Vagina (tissue), 2 donors: ENCODE data around the gene ZNHIT2. TPM values are rescaled to one million over a fixed set of nuclear protein-coding genes. Genes with fewer than 3 reads are reported as not detected.
"Not testable (repeated sequence)": the region's sequence is repeated elsewhere in the genome, so short reads cannot be mapped to it uniquely, and the experiment has no call there.

Experiments
- DNase-seq, 2 donors: peaks; one replicate each; pipeline ENCODE4 v3.0.0-alpha.2; 2017; ENCODE audit errors: extremely low spot score in 2 of 2
- H3K27ac ChIP-seq: fragments of 200-600 bp; sonication (generic); one replicate; pipeline ENCODE4 v1.5.1; 2019
- H3K27me3 ChIP-seq: fragments of 200-600 bp; sonication (generic); one replicate; pipeline ENCODE4 v1.5.1; 2019
- H3K36me3 ChIP-seq, 2 donors: fragments of 200-600 bp; sonication (generic); one replicate each; pipeline ENCODE4 v1.5.1; 2017 to 2019
- H3K4me1 ChIP-seq: fragments of 200-600 bp; sonication (generic); one replicate; pipeline ENCODE4 v1.5.1; 2019
- H3K4me3 ChIP-seq, 2 donors: fragments of 200-600 bp; sonication (generic); 1 replicate in 1 of 2; 2 replicates in 1 of 2; pipeline ENCODE4 v1.5.1; 2016 to 2019
- H3K9me3 ChIP-seq: fragments of 200-600 bp; sonication (generic); one replicate; pipeline ENCODE4 v1.5.1; 2019
- CTCF ChIP-seq, 3 experiments: fragments of 450-650 bp in 2 of 3; fragments of 200-600 bp in 1 of 3; sonication (generic) in 1 of 3; IDR thresholded peaks; one replicate each; pipeline ENCODE4 v1.5.1; 2017 to 2019; ENCODE audit warnings: antibody characterized with exemption in 3 of 3, mild to moderate bottlenecking in 2 of 3, moderate library complexity in 2 of 3
- POLR2A ChIP-seq, 2 donors: fragments of 450-650 bp; IDR thresholded peaks; one replicate each; pipeline ENCODE4 v1.6.1; 2017; ENCODE audit warnings: antibody characterized with exemption in 2 of 2, mild to moderate bottlenecking in 2 of 2, moderate library complexity in 2 of 2
- POLR2AphosphoS5 ChIP-seq, 2 donors: sonication (generic); formaldehyde crosslinking; IDR thresholded peaks; one replicate each; pipeline ENCODE4 v1.9.0; 2017; ENCODE audit warnings: antibody characterized with exemption in 2 of 2, mild to moderate bottlenecking in 2 of 2, low read depth in 1 of 2; ENCODE audit not compliant: insufficient read depth in 1 of 2
- intact Hi-C: fragments of 100-400 bp; cut with DNase I; formaldehyde crosslinking; loops from one replicate; pipeline ENCODE4 v1.15.1; 2023
- total RNA-seq: library from RNA; depleted of rRNA; stranded (reverse); fragments of >200 nt; gene quantifications from one replicate; pipeline ENCODE4 v1.2.3, GENCODE V29; 2016

The ZNHIT2 gene
- total RNA-seq, 1 donor from 2014 or later, result 15.7 TPM

DNA sequence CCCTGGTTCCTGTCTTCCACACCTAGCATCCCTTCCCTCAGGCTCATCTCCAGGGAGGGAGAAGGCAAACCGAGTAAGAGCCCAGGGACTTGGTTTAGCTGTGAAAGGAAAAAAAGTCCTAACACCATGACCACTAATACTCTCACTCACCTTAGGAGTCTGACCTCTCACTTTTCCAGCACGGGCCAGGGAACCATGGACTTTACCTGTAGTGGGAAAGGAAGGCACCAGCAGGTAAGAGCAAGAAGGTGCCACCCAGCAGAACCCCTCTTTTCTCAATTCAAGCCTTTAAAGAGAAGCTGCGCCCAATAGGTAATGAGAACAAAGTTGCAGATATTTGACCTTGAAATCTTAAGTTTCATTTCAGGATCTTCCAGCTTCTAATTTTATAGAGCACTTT lies 3.3 kb upstream of the ZNHIT2 start:
- H3K9me3 ChIP-seq, result no peaks in the 10 kb centered on the region
- H3K27me3 ChIP-seq, result no peaks in the 10 kb centered on the region
- H3K36me3 ChIP-seq, result peaks cover 0 to 37% of the 10 kb centered on the region in 2 donors
- DNase-seq, result no peak
- intact Hi-C loops, result loop anchor here (10.0 kb wide), 1 partner anchor 204 kb away; no protein-coding TSS in a partner anchor
- TF ChIP-seq POLR2A (IDR thresholded peaks at IDR 0.05), result no peak
- TF ChIP-seq CTCF (IDR thresholded peaks at IDR 0.05), result no peak
- TF ChIP-seq POLR2AphosphoS5 (IDR thresholded peaks at IDR 0.05; ENCODE audit: insufficient read depth in 1 of 2, low read depth in 1 of 2), result no peak
- H3K27ac ChIP-seq, result peak overlapping the region; percentile 84
- peak overlapping the region; percentile 85 to 91 for H3K4me3 ChIP-seq
- H3K4me1 ChIP-seq, result peaks cover 46% of the 10 kb centered on the region

- intact Hi-C loops, result loop anchor here (5.0 kb wide), 1 partner anchor 107 kb away; the partner anchor contains the start of gene ARL2
- Histone ChIP-seq H3K4me3 (no peak overlapping the region), H3K27ac (no peak overlapping the region), H3K27me3 (no peaks in the 10 kb centered on the region), H3K36me3 (peaks cover 0 to 27% of the 10 kb centered on the region in 2 donors), H3K9me3 (no peaks in the 10 kb centered on the region), H3K4me1 (peaks cover 49% of the 10 kb centered on the region)
- TF ChIP-seq CTCF (IDR thresholded peaks at IDR 0.05) (no peak), POLR2A (IDR thresholded peaks at IDR 0.05) (no peak), POLR2AphosphoS5 (IDR thresholded peaks at IDR 0.05; ENCODE audit: insufficient read depth in 1 of 2, low read depth in 1 of 2) (no peak)
- DNase-seq, result no peak
These were observed 2.1 kb upstream of the ZNHIT2 start for GRCh38 chr11:65119670-65119995.

DNA sequence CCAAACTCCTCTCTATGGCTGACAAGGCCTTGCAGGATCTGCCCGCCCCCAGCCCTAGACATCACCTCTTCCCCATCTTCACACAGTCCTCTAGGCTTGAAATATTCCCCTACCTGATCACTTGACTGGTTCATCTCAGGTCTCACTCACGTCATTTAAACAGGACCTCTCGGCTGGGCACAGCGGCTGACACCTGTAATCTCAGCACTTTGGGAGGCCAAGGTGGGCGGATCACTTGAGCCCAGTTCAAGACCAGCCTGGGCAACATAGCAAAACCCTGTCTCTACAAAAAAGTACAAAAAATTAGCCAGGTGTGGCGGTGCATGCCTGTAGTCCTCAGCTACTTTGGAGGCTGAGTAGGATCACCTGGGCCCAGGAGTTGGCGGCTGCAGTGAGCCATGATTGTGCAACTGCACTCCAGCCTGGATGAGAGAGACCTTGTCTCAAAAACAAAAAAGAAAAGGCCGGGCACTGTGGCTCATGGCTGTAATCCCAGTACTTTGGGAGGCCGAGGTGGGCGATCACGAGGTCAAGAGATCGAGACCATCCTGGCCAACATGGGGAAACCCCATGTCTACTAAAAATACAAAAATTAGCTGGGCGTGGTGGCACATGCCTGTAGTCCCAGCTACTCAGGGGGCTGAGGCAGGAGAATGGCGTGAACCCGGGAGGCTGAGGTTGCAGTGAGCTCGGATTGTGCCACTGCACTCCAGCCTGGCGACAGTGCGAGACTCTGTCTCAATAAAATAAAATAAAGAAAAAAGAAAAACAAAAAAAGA lies 1.6 kb upstream of the ZNHIT2 start:
- not testable (repeated sequence) for H3K4me3 ChIP-seq, H3K9me3 ChIP-seq, H3K27me3 ChIP-seq
- peak overlapping the region; percentile 71 for H3K27ac ChIP-seq
- DNase-seq, result peak in 1 of 2 donors; percentile 52
- peaks cover 0 to 24% of the 10 kb centered on the region in 2 donors for H3K36me3 ChIP-seq
- H3K4me1 ChIP-seq, result peaks cover 49% of the 10 kb centered on the region
- intact Hi-C loops, result loop anchor here (5.0 kb wide), 1 partner anchor 107 kb away; the partner anchor contains the start of gene ARL2

GRCh38 chr11:65118097-65118837 lies 766 bp upstream of the ZNHIT2 start:
- peaks cover 46% of the 10 kb centered on the region for H3K4me1 ChIP-seq

More at GRCh38 chr11:65118097-65118837, 766 bp upstream of the ZNHIT2 start:
- Histone ChIP-seq H3K9me3 (no peaks in the 10 kb centered on the region), H3K27me3 (no peaks in the 10 kb centered on the region), H3K27ac (peak overlapping the region; percentile 71), H3K4me3 (no peak overlapping the region), H3K36me3 (peaks cover 0 to 24% of the 10 kb centered on the region in 2 donors)
- no peak for TF ChIP-seq POLR2A (IDR thresholded peaks at IDR 0.05)
- TF ChIP-seq CTCF (IDR thresholded peaks at IDR 0.05), result peak in 2 of 3 experiments; percentile 3 to 4
- peak in 1 of 2 donors; percentile 85 for DNase-seq
- intact Hi-C loops, result loop anchor here (5.0 kb wide), 1 partner anchor 106 kb away; the partner anchor contains the start of gene ARL2
